Panc1 (cell line): ENCODE measurements around the gene FGGY. TPM values are rescaled to one million over a fixed set of nuclear protein-coding genes. Genes with fewer than 3 reads are reported as not detected.

Source experiments
- ATAC-seq: fragments of 200-7000 bp; cut with Tn5 transposase; 2 replicates; pipeline ENCODE4 v1.9.1; 2020; ENCODE audit warnings: mild to moderate bottlenecking, moderate library complexity
- BruUV-seq: library from RNA; stranded (reverse); fragments of 400-500 nt; replicated peaks from 2 replicates; lab custom pipeline; 2021; lab: Mats Ljungman, UMichigan
- CTCF ChIA-PET: fragments of 300-600 bp; sonication (Branson Sonifier 250); formaldehyde crosslinking; loops from one replicate; lab custom pipeline; 2022; ENCODE audit warnings: antibody characterized with exemption; lab: Charles Lee
- POLR2A ChIA-PET: fragments of 300-600 bp; sonication (Branson Sonifier 250); formaldehyde crosslinking; loops from one replicate; lab custom pipeline; 2022; ENCODE audit warnings: antibody characterized with exemption; lab: Charles Lee
- DNase-seq: peaks from one replicate; pipeline ENCODE4 v3.0.0-alpha.2; 2010; ENCODE audit warnings: low read depth, low spot score
- H3K27ac ChIP-seq: 2 replicates; pipeline ENCODE4 v1.5.1; 2011; ENCODE audit warnings: mild to moderate bottlenecking, low read length, inconsistent platforms
- H3K27me3 ChIP-seq: fragments of 200-500 bp; sonication (Bioruptor generic); 2 replicates; pipeline ENCODE4 v1.6.0; 2014; ENCODE audit warnings: low read length, inconsistent platforms; ENCODE audit not compliant: control insufficient read depth, insufficient read depth
- H3K36me3 ChIP-seq: fragments of 200-500 bp; sonication (Bioruptor generic); 2 replicates; pipeline ENCODE4 v1.5.1; 2014; ENCODE audit warnings: inconsistent platforms, mild to moderate bottlenecking, low read length, moderate library complexity; ENCODE audit not compliant: control insufficient read depth, insufficient read depth
- H3K4me1 ChIP-seq: 2 replicates; pipeline ENCODE4 v1.5.1; 2011; ENCODE audit warnings: inconsistent platforms, mild to moderate bottlenecking, low read length, moderate library complexity; ENCODE audit not compliant: control insufficient read depth, insufficient read depth
- H3K4me3 ChIP-seq, 2 experiments: 2 replicates each; pipeline ENCODE4 v1.5.1; 2011 to 2012; ENCODE audit warnings: low read depth in 2 of 2, low read length in 2 of 2, mild to moderate bottlenecking in 2 of 2, inconsistent platforms in 1 of 2, moderate library complexity in 1 of 2
- H3K9me3 ChIP-seq: fragments of 200-500 bp; sonication (Bioruptor generic); 2 replicates; pipeline ENCODE4 v1.5.1; 2014; ENCODE audit warnings: low read depth, mild to moderate bottlenecking, inconsistent platforms, low read length, moderate library complexity; ENCODE audit not compliant: control insufficient read depth, insufficient read depth
- POLR2AphosphoS5 ChIP-seq: IDR thresholded peaks from 2 replicates; pipeline ENCODE4 v1.6.1; 2012; ENCODE audit warnings: mild to moderate bottlenecking, low read depth, low read length, moderate library complexity
- REST ChIP-seq, 2 experiments: IDR thresholded peaks; 2 replicates each; pipeline ENCODE4 v1.6.1; 2011 to 2012; ENCODE audit warnings: low read depth in 2 of 2, control low read depth in 1 of 2, low read length in 1 of 2, mild to moderate bottlenecking in 1 of 2, moderate library complexity in 1 of 2; ENCODE audit not compliant: insufficient read depth in 1 of 2
- SIN3A ChIP-seq: IDR thresholded peaks from 2 replicates; pipeline ENCODE4 v1.6.1; 2012; ENCODE audit warnings: low read depth, mild to moderate bottlenecking, low read length, moderate library complexity, borderline replicate concordance; ENCODE audit not compliant: insufficient read depth
- TCF7L2 ChIP-seq: IDR thresholded peaks from 2 replicates; pipeline ENCODE4 v1.6.1; 2011; ENCODE audit warnings: mild to moderate bottlenecking, low read depth, low read length, inconsistent platforms
- in situ Hi-C: cut with HindIII; loops from 2 replicates; pipeline ENCODE4 v1.10.0; 2016; ENCODE audit warnings: low sequenced_read_pairs, low pct_unique_long_range_greater_than_20kb
- intact Hi-C: fragments of 100-400 bp; cut with micrococcal nuclease; formaldehyde crosslinking; loops from one replicate; pipeline ENCODE4 v1.10.0; 2022; ENCODE audit not compliant: unreplicated experiment
- total RNA-seq: library from RNA; stranded (reverse); gene quantifications from one replicate; pipeline ENCODE4 v1.2.1, GENCODE V29; 2021; ENCODE audit not compliant: unreplicated experiment
- TF ChIP-seq, protein P1 (sequence below): fragments of 450-650 bp; IDR thresholded peaks from 2 replicates; pipeline ENCODE4 v1.5.1; 2017; ENCODE audit warnings: mild to moderate bottlenecking

The FGGY gene
- total RNA-seq, 1 experiment from 2014 or later: 15.5 TPM

DNA sequence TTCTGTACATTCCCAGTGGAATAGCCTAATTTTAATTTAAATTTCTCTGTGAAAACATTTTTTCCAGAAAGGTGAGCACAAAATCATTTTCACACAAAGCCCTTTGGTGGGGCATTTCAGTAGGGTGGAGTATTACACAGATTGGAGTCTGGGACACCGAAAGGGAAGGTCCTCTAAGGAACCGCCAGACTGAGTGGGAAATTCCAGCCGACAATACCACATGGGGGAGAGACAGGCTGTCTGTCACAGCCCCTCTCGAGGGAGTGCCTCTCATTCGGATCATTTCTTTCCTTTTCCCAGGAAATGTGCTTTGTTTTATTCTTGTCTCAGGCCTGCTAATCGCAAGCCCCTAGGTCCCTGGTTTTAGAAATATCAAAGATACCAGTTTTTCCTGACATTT is 367.3 kb downstream of the FGGY start:
- no peaks in the 10 kb centered on the region for H3K9me3 ChIP-seq
- TF ChIP-seq POLR2AphosphoS5: no peak
- TF ChIP-seq, protein P1, sequence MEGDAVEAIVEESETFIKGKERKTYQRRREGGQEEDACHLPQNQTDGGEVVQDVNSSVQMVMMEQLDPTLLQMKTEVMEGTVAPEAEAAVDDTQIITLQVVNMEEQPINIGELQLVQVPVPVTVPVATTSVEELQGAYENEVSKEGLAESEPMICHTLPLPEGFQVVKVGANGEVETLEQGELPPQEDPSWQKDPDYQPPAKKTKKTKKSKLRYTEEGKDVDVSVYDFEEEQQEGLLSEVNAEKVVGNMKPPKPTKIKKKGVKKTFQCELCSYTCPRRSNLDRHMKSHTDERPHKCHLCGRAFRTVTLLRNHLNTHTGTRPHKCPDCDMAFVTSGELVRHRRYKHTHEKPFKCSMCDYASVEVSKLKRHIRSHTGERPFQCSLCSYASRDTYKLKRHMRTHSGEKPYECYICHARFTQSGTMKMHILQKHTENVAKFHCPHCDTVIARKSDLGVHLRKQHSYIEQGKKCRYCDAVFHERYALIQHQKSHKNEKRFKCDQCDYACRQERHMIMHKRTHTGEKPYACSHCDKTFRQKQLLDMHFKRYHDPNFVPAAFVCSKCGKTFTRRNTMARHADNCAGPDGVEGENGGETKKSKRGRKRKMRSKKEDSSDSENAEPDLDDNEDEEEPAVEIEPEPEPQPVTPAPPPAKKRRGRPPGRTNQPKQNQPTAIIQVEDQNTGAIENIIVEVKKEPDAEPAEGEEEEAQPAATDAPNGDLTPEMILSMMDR: no peak
- no peak for TF ChIP-seq TCF7L2
- no peak for TF ChIP-seq REST (IDR thresholded peaks at IDR 0.05; ENCODE audit: insufficient read depth in 1 of 2, low read depth in 2 of 2, low read length in 1 of 2)
- no peak for TF ChIP-seq SIN3A
- H3K4me1 ChIP-seq: no peaks in the 10 kb centered on the region
- CTCF ChIA-PET: no interaction called here
- no peak for DNase-seq
- POLR2A ChIA-PET: no interaction called here
- intact Hi-C loops (no loop called here), in situ Hi-C loops (no loop called here)
- no peaks in the 10 kb centered on the region for H3K27me3 ChIP-seq
- H3K36me3 ChIP-seq: no peaks in the 10 kb centered on the region
- no peak overlapping the region for H3K27ac ChIP-seq
- no TSS peak for BruUV-seq
- ATAC-seq: no peak
- no peak overlapping the region for H3K4me3 ChIP-seq

- Histone ChIP-seq H3K27ac (no peak overlapping the region), H3K4me3 (no peak overlapping the region), H3K36me3 (no peaks in the 10 kb centered on the region), H3K27me3 (no peaks in the 10 kb centered on the region), H3K9me3 (no peaks in the 10 kb centered on the region), H3K4me1 (no peaks in the 10 kb centered on the region)
- TF ChIP-seq, protein P1: no peak
- no peak for TF ChIP-seq TCF7L2
- no peak for TF ChIP-seq POLR2AphosphoS5
- TF ChIP-seq SIN3A: no peak
- no peak for TF ChIP-seq REST (IDR thresholded peaks at IDR 0.05; ENCODE audit: insufficient read depth in 1 of 2, low read depth in 2 of 2, low read length in 1 of 2)
- CTCF ChIA-PET: no interaction called here
- DNase-seq: no peak
- BruUV-seq: no TSS peak
- in situ Hi-C loops (no loop called here), intact Hi-C loops (no loop called here)
- no peak for ATAC-seq
- POLR2A ChIA-PET: no interaction called here
These were observed 369.2 kb downstream of the FGGY start for GRCh38 chr1:59666106-59666505.
